ENCODE data around the gene IREB2. TPM values are rescaled to one million over a fixed set of nuclear protein-coding genes. Genes with fewer than 3 reads are reported as not detected.

IREB2 gene
- total RNA-seq, 1 donor from 2014 or later = 13.0 TPM

GRCh38 chr15:78406016-78406585 is 31.9 kb upstream of the IREB2 start:
- H3K4me3 ChIP-seq (ENCODE audit: low read depth, low read length) = no peak overlapping the region
- TF ChIP-seq CTCF (conservative IDR thresholded peaks at IDR 0.05; ENCODE audit: low read depth, low read length) = no peak
- DNase-seq (ENCODE audit: low read depth) = no peak

GRCh38 chr15:78407608-78408354 is 30.2 kb upstream of the IREB2 start:
- no peak overlapping the region for H3K4me3 ChIP-seq (ENCODE audit: low read depth, low read length)
- no peak for TF ChIP-seq CTCF (conservative IDR thresholded peaks at IDR 0.05; ENCODE audit: low read depth, low read length)
- no peak for DNase-seq (ENCODE audit: low read depth)

- DNase-seq (ENCODE audit: low read depth) = no peak
These were observed 29.7 kb upstream of the IREB2 start for GRCh38 chr15:78408355-78408640.

GRCh38 chr15:78408961-78409360 is 29.1 kb upstream of the IREB2 start:
- no peak overlapping the region for H3K4me3 ChIP-seq (ENCODE audit: low read depth, low read length)
- TF ChIP-seq CTCF (conservative IDR thresholded peaks at IDR 0.05; ENCODE audit: low read depth, low read length) = no peak
- DNase-seq (ENCODE audit: low read depth) = no peak

More at GRCh38 chr15:78408355-78408640, 29.7 kb upstream of the IREB2 start:
- TF ChIP-seq CTCF (conservative IDR thresholded peaks at IDR 0.05; ENCODE audit: low read depth, low read length) = no peak
- H3K4me3 ChIP-seq (ENCODE audit: low read depth, low read length) = no peak overlapping the region

GRCh38 chr15:78411061-78411460 is 27.0 kb upstream of the IREB2 start:
- DNase-seq (ENCODE audit: low read depth) = no peak
- no peak overlapping the region for H3K4me3 ChIP-seq (ENCODE audit: low read depth, low read length)
- no peak for TF ChIP-seq CTCF (conservative IDR thresholded peaks at IDR 0.05; ENCODE audit: low read depth, low read length)

GRCh38 chr15:78414621-78415250 is 23.3 kb upstream of the IREB2 start:
- TF ChIP-seq CTCF (conservative IDR thresholded peaks at IDR 0.05; ENCODE audit: low read depth, low read length) = no peak
- H3K4me3 ChIP-seq (ENCODE audit: low read depth, low read length) = no peak overlapping the region
- no peak for DNase-seq (ENCODE audit: low read depth)

Data from epithelial cell of proximal tubule (primary cell).